Naive thymus-derived CD4-positive, alpha-beta T cell (primary cell): Measurements from ENCODE around the gene SCMH1. TPM values are rescaled to one million over a fixed set of nuclear protein-coding genes. Genes with fewer than 3 reads are reported as not detected.
"Not testable (repeated sequence)": the region's sequence is repeated elsewhere in the genome, so short reads cannot be mapped to it uniquely, and the experiment has no call there.

Experiments used
- ATAC-seq: fragments of 150-1000 bp; cut with Tn5 transposase; 2 replicates; pipeline ENCODE4 v1.10.0; 2021; ENCODE audit warnings: mild to moderate bottlenecking, moderate library complexity
- CTCF ChIA-PET: fragments of 350-600 bp; sonication (Branson Sonifier 250); formaldehyde crosslinking; loops from one replicate; lab custom pipeline; 2021; ENCODE audit warnings: antibody characterized with exemption; lab: Charles Lee
- POLR2A ChIA-PET: fragments of 350-600 bp; sonication (Branson Sonifier 250); formaldehyde crosslinking; loops from one replicate; lab custom pipeline; 2021; ENCODE audit warnings: antibody characterized with exemption, inconsistent platforms; lab: Charles Lee
- DNase-seq, 9 donors: peaks; one replicate each; pipeline versions ENCODE4 v3.0.0 to v3.0.0-alpha.2; 2020 to 2022; ENCODE audit warnings: mixed read lengths in 1 of 9
- H3K27ac ChIP-seq: one replicate; pipeline ENCODE4 v1.7.0; 2013; ENCODE audit warnings: mild to moderate bottlenecking, low read depth, low read length, moderate library complexity
- H3K27me3 ChIP-seq, 2 donors: one replicate each; pipeline ENCODE4 v1.7.0; 2013; ENCODE audit warnings: low read length in 2 of 2, mild to moderate bottlenecking in 2 of 2, moderate library complexity in 2 of 2; ENCODE audit not compliant: control insufficient read depth in 2 of 2, insufficient read depth in 2 of 2
- H3K36me3 ChIP-seq, 3 experiments: 1 replicate in 2 of 3; 2 replicates in 1 of 3; pipeline ENCODE4 v1.7.0; 2013; ENCODE audit warnings: low read length in 3 of 3, mild to moderate bottlenecking in 3 of 3, moderate library complexity in 1 of 3; ENCODE audit not compliant: insufficient read depth in 3 of 3, control insufficient read depth in 2 of 3
- H3K4me1 ChIP-seq, 2 donors: one replicate each; pipeline ENCODE4 v1.7.0; 2013; ENCODE audit warnings: low read length in 2 of 2, mild to moderate bottlenecking in 2 of 2, moderate library complexity in 1 of 2; ENCODE audit not compliant: control insufficient read depth in 2 of 2, insufficient read depth in 2 of 2
- H3K4me3 ChIP-seq: 2 replicates; pipeline ENCODE4 v1.7.0; 2013; ENCODE audit warnings: mild to moderate bottlenecking, low read length
- H3K9me3 ChIP-seq, 3 experiments: 1 replicate in 2 of 3; 2 replicates in 1 of 3; pipeline ENCODE4 v1.7.0; 2013; ENCODE audit warnings: low read length in 3 of 3; ENCODE audit not compliant: control insufficient read depth in 2 of 3
- H3K27ac Mint-ChIP-seq, 9 donors: one replicate each; pipeline ENCODE4 v1.8.0; 2020 to 2022; ENCODE audit warnings: mixed read lengths in 9 of 9, mild to moderate bottlenecking in 8 of 9, moderate library complexity in 5 of 9, inconsistent platforms in 2 of 9
- H3K27me3 Mint-ChIP-seq, 5 donors: one replicate each; pipeline ENCODE4 v1.8.0; 2021 to 2022; ENCODE audit warnings: mixed read lengths in 5 of 5, mild to moderate bottlenecking in 1 of 5
- H3K36me3 Mint-ChIP-seq, 5 donors: one replicate each; pipeline ENCODE4 v1.8.0; 2020 to 2022; ENCODE audit warnings: mixed read lengths in 5 of 5, mild to moderate bottlenecking in 3 of 5, inconsistent platforms in 1 of 5
- H3K4me1 Mint-ChIP-seq, 7 donors: one replicate each; pipeline ENCODE4 v1.8.0; 2020 to 2022; ENCODE audit warnings: mixed read lengths in 7 of 7, mild to moderate bottlenecking in 3 of 7, inconsistent platforms in 1 of 7
- H3K4me3 Mint-ChIP-seq, 10 donors: one replicate each; pipeline ENCODE4 v1.8.0; 2020 to 2022; ENCODE audit warnings: mild to moderate bottlenecking in 10 of 10, mixed read lengths in 10 of 10, moderate library complexity in 6 of 10, inconsistent platforms in 2 of 10
- H3K9me3 Mint-ChIP-seq, 11 donors: one replicate each; pipeline ENCODE4 v1.8.0; 2020 to 2022; ENCODE audit warnings: mixed read lengths in 11 of 11, mild to moderate bottlenecking in 4 of 11, inconsistent platforms in 1 of 11, moderate library complexity in 1 of 11
- intact Hi-C, 2 donors: fragments of 100-400 bp; cut with micrococcal nuclease; formaldehyde crosslinking; loops; one replicate each; pipeline ENCODE4 v1.15.1; 2023
- polyA plus RNA-seq, 2 donors: library from polyadenylated mRNA; unstranded; fragments of 300-500 nt; fragmentation: Illumina TruSeq; gene quantifications; one replicate each; pipeline ENCODE4 v1.2.3, GENCODE V29; 2021
- total RNA-seq, 6 experiments: library from RNA in 5 of 6; stranded (reverse) in 5 of 6; gene quantifications; 1 replicate in 5 of 6; 2 replicates in 1 of 6; pipeline ENCODE4 v1.2.3 and lab custom pipeline; 2021 to 2026

Gene SCMH1
- total and polyA plus RNA-seq, 7 experiments from 2014 or later = 3.6 to 18.6 (median 16.8) TPM

DNA sequence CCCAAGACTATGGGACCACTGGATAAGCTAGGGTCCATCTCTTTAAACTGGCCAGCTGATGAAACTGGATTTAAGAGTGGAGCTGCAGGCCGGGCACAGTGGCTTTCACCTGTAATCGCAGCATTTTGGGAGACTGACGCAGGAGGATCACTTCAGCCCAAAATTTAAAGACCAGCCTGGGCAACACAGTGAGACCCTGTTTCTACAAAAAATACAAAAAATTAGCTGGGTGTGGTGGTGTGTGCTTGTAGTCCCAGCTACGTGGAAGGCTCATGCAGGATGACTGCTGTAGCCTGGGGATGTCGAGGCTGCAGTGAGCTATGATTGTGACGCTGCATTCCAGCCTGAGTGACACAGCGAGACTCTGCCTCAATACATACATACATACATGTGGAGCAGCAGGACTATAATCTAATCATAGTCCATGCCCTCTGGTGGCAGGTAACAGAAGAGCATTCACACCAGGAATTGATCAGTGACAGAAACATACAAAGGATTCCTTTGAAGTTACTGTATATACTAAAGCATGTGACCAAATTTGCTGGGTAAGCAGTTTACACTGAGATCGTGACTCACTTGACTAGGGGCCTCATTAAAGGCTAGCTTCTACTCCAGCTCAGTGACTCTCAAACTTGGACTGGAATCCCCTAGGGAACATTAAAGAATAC lies 119.1 kb downstream of the SCMH1 start:
- Mint-ChIP-seq H3K4me3 (no peak overlapping the region), H3K27me3 (no peaks in the 10 kb centered on the region), H3K36me3 (peaks cover 0 to 19% (median 7%) of the 10 kb centered on the region in 5 donors), H3K9me3 (no peaks in the 10 kb centered on the region), H3K4me1 (no peaks in the 10 kb centered on the region), H3K27ac (no peak overlapping the region)
- H3K4me3 ChIP-seq = no peak overlapping the region
- ATAC-seq = peak; percentile 29
- H3K36me3 ChIP-seq = no peaks in the 10 kb centered on the region
- ChIA-PET POLR2A (no interaction called here), CTCF (no interaction called here)
- H3K27me3 ChIP-seq = no peaks in the 10 kb centered on the region
- intact Hi-C loops = no loop called here
- H3K9me3 ChIP-seq = no peaks in the 10 kb centered on the region
- no peaks in the 10 kb centered on the region for H3K4me1 ChIP-seq
- DNase-seq = peak in 3 of 9 donors; percentile 1 to 4 (median 4)
- H3K27ac ChIP-seq = no peak overlapping the region

DNA sequence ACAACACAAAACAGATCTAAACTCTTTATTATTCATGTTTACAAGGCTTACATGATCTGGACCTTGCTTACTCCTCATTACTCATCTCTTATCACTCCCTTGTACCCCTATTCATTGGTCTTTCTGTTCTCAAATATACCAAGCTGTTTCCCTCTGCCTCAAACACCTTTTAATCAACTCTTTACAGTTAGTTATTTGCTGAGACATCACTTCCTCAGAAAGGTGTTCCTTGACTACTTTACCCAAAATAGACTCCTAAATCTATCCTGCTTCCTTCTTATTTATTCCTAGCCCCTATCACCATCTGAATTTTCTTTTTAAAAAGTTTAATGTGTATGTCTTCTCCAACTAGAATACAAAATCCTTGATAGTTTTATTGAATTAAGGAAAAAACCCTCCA lies 120.0 kb downstream of the SCMH1 start:
- Mint-ChIP-seq H3K9me3 (no peaks in the 10 kb centered on the region), H3K27me3 (no peaks in the 10 kb centered on the region), H3K4me3 (no peak overlapping the region), H3K27ac (no peak overlapping the region), H3K4me1 (no peaks in the 10 kb centered on the region), H3K36me3 (peaks cover 0 to 25% (median 13%) of the 10 kb centered on the region in 5 donors)
- Histone ChIP-seq H3K27me3 (no peaks in the 10 kb centered on the region), H3K27ac (no peak overlapping the region), H3K4me1 (no peaks in the 10 kb centered on the region), H3K9me3 (no peaks in the 10 kb centered on the region), H3K36me3 (no peaks in the 10 kb centered on the region), H3K4me3 (no peak overlapping the region)
- intact Hi-C loops = no loop called here
- ChIA-PET POLR2A (no interaction called here), CTCF (no interaction called here)
- DNase-seq (no peak), ATAC-seq (no peak)

DNA sequence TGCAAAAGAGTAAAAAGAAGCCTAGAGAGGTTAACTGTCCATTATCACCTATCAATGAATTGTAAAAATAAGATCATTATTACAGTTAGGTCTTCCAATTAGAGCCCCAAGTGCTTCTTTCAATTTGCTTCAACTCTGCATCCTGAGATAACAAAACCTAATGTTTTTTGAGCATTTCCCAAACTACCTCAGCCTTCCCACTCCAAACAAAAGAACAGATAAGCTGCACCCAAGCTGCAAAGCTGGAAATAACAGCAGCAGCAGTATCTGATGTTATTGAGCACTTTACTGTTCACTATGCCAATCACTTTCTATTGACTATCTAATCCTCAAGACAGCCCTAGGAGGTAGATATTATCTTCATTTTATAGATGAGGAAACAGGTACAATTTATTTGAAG lies 123.5 kb downstream of the SCMH1 start:
- ChIA-PET CTCF (no interaction called here), POLR2A (no interaction called here)
- no peak for ATAC-seq
- no peaks in the 10 kb centered on the region for H3K9me3 ChIP-seq
- no peaks in the 10 kb centered on the region for H3K27me3 Mint-ChIP-seq
- no peak overlapping the region for H3K27ac Mint-ChIP-seq
- H3K27me3 ChIP-seq = no peaks in the 10 kb centered on the region
- H3K36me3 Mint-ChIP-seq = peaks cover 0 to 44% (median 25%) of the 10 kb centered on the region in 5 donors
- no peaks in the 10 kb centered on the region for H3K36me3 ChIP-seq
- H3K27ac ChIP-seq = no peak overlapping the region
- no peaks in the 10 kb centered on the region for H3K4me1 ChIP-seq
- no peaks in the 10 kb centered on the region for H3K4me1 Mint-ChIP-seq
- intact Hi-C loops = no loop called here
- no peak for DNase-seq
- H3K9me3 Mint-ChIP-seq = no peaks in the 10 kb centered on the region
- no peak overlapping the region for H3K4me3 Mint-ChIP-seq
- no peak overlapping the region for H3K4me3 ChIP-seq

DNA sequence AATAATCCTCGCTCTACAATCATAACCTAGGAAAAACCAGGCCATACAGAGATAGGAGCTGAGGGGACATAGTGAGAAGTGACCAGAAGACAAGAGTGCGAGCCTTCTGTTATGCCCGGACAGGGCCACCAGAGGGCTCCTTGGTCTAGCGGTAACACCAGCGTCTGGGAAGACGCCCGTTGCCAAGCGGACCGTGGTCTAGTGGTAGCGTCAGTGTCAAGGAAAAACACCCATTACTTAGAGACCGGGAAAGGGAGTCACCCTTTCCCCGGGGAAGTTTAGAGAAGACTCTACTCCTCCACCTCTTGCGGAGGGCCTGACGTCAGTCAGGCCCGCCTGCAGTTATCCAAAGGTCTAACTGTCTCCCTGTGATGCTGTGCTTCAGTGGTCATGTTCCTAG lies 124.9 kb downstream of the SCMH1 start:
- H3K27ac Mint-ChIP-seq, H3K9me3 Mint-ChIP-seq, POLR2A ChIA-PET, H3K4me1 ChIP-seq, H3K27me3 Mint-ChIP-seq, intact Hi-C loops, CTCF ChIA-PET, H3K9me3 ChIP-seq, H3K4me3 ChIP-seq, H3K4me3 Mint-ChIP-seq, DNase-seq, H3K27me3 ChIP-seq, H3K27ac ChIP-seq, H3K4me1 Mint-ChIP-seq, H3K36me3 ChIP-seq, ATAC-seq: not testable (repeated sequence)
- peaks cover 0 to 51% (median 28%) of the 10 kb centered on the region in 5 donors for H3K36me3 Mint-ChIP-seq

DNA sequence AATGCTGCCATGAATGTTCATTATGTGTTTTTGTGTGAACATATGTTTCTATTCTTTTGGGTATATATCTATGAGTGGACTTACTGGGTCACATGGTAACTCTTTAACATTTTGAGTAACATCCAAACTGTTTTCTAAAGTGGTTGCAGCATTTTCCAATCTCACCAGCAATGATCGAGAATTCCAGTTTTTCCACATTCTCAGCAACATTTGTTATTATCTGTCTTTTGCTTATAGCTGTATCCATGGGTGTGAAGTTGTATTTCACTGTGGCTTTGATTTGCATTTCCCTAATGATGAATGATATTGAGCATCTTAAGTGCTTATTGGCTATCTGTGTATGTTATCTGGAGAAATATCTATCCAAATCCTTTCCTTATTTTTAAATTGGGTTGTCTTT lies 131.4 kb downstream of the SCMH1 start:
- peaks cover 3 to 65% (median 34%) of the 10 kb centered on the region in 5 donors for H3K36me3 Mint-ChIP-seq
- Histone ChIP-seq H3K4me3 (no peak overlapping the region), H3K9me3 (no peaks in the 10 kb centered on the region), H3K4me1 (no peaks in the 10 kb centered on the region), H3K36me3 (peaks cover 0 to 13% (median 0%) of the 10 kb centered on the region in 3 experiments), H3K27me3 (no peaks in the 10 kb centered on the region), H3K27ac (no peak overlapping the region)
- no peaks in the 10 kb centered on the region for H3K9me3 Mint-ChIP-seq
- H3K27ac Mint-ChIP-seq = no peak overlapping the region
- no peaks in the 10 kb centered on the region for H3K27me3 Mint-ChIP-seq
- DNase-seq (no peak), ATAC-seq (no peak)
- intact Hi-C loops = no loop called here
- no peak overlapping the region for H3K4me3 Mint-ChIP-seq
- peaks cover 0 to 1% (median 0%) of the 10 kb centered on the region in 7 donors for H3K4me1 Mint-ChIP-seq
- POLR2A ChIA-PET = no interaction called here
- CTCF ChIA-PET = no interaction called here

DNA sequence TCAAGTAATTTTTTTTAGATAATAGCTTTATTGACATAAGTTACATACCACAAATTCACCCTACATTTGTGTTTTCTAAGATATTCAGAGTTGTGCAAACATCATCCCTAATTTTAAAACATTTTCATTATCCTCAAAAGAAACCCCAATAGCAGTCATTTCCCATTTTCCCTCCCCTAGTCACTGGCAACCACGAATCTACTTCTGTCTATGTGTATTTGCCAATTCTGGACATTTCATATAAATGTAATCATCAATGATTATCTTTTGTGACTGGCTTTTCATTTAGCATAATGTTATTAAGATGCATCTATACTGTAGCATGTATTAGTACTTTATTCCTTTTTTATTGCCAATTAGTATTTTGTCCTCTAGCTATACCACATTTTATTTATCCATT lies 131.8 kb downstream of the SCMH1 start:
- H3K27me3 ChIP-seq = no peaks in the 10 kb centered on the region
- no peaks in the 10 kb centered on the region for H3K9me3 ChIP-seq
- no peak for DNase-seq
- no peaks in the 10 kb centered on the region for H3K27me3 Mint-ChIP-seq
- H3K27ac Mint-ChIP-seq = no peak overlapping the region
- H3K4me3 ChIP-seq = no peak overlapping the region
- peaks cover 0 to 13% (median 0%) of the 10 kb centered on the region in 3 experiments for H3K36me3 ChIP-seq
- ChIA-PET CTCF (no interaction called here), POLR2A (no interaction called here)
- intact Hi-C loops = no loop called here
- H3K4me1 ChIP-seq = no peaks in the 10 kb centered on the region
- H3K27ac ChIP-seq = no peak overlapping the region
- peaks cover 3 to 68% (median 32%) of the 10 kb centered on the region in 5 donors for H3K36me3 Mint-ChIP-seq
- no peak for ATAC-seq
- no peak overlapping the region for H3K4me3 Mint-ChIP-seq
- H3K4me1 Mint-ChIP-seq = peaks cover 0 to 1% (median 0%) of the 10 kb centered on the region in 7 donors
- H3K9me3 Mint-ChIP-seq = no peaks in the 10 kb centered on the region
